ENCODE results near the gene ELP6. TPM values are rescaled to one million over a fixed set of nuclear protein-coding genes. Genes with fewer than 3 reads are reported as not detected.

Gene ELP6
- total RNA-seq, 1 experiment from 2014 or later = 26.9 TPM

DNA sequence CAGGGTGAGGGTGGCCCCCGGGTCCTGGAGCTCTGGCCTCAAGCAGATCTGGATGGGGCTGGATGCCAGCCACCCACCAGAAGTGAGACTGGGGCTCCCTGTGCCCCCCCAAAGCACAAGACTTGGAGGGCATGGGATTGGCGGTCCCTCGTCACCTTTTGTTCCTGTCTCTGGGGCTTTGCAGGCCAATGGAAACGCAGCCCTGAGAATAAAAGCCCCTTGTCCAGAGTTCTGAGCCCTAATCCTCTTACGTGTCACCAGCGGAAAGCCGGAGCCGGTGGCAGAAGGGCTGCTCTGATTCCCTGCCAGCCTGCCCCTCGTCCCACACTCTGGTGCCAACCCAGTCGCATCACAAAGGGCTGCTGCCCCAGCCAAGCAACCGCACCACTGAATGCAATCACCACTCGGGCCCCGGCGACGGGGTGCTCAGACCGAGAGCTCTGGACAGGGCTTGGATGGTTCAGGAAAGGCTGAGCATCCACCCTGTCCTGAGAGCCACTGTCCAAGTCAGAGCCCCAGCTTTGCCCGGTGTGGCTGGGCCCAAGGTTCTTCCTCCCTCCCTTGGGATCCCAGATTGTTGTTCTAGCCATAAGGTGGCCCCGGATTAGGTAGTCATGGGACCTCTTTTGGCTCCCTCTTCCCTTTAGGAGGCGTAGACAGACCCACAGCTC is 22.8 kb upstream of the ELP6 start:
- H3K4me1 ChIP-seq (ENCODE audit: control insufficient read depth, insufficient read depth, low read length) = no peaks in the 10 kb centered on the region
- ChIA-PET CTCF (no interaction called here), POLR2A (no interaction called here)
- no TSS peak for BruUV-seq (replicated peaks)
- intact Hi-C loops (cut with micrococcal nuclease; ENCODE audit: unreplicated experiment) = no loop called here
- ATAC-seq (no peak), DNase-seq (ENCODE audit: low read depth, low spot score) (no peak)
- no peaks in the 10 kb centered on the region for H3K9me3 ChIP-seq (ENCODE audit: control insufficient read depth, insufficient read depth, low read depth, low read length)
- no peaks in the 10 kb centered on the region for H3K36me3 ChIP-seq (ENCODE audit: control insufficient read depth, insufficient read depth, low read length)
- H3K4me3 ChIP-seq (ENCODE audit: low read depth in 2 of 2, low read length in 2 of 2) = no peak overlapping the region
- H3K27me3 ChIP-seq (ENCODE audit: control insufficient read depth, insufficient read depth, low read length) = no peaks in the 10 kb centered on the region
- TF ChIP-seq, protein P1, sequence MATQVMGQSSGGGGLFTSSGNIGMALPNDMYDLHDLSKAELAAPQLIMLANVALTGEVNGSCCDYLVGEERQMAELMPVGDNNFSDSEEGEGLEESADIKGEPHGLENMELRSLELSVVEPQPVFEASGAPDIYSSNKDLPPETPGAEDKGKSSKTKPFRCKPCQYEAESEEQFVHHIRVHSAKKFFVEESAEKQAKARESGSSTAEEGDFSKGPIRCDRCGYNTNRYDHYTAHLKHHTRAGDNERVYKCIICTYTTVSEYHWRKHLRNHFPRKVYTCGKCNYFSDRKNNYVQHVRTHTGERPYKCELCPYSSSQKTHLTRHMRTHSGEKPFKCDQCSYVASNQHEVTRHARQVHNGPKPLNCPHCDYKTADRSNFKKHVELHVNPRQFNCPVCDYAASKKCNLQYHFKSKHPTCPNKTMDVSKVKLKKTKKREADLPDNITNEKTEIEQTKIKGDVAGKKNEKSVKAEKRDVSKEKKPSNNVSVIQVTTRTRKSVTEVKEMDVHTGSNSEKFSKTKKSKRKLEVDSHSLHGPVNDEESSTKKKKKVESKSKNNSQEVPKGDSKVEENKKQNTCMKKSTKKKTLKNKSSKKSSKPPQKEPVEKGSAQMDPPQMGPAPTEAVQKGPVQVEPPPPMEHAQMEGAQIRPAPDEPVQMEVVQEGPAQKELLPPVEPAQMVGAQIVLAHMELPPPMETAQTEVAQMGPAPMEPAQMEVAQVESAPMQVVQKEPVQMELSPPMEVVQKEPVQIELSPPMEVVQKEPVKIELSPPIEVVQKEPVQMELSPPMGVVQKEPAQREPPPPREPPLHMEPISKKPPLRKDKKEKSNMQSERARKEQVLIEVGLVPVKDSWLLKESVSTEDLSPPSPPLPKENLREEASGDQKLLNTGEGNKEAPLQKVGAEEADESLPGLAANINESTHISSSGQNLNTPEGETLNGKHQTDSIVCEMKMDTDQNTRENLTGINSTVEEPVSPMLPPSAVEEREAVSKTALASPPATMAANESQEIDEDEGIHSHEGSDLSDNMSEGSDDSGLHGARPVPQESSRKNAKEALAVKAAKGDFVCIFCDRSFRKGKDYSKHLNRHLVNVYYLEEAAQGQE (IDR thresholded peaks at IDR 0.05; ENCODE audit: insufficient read depth in 1 of 2, low read depth in 2 of 2, low read length in 1 of 2) = no peak
- TF ChIP-seq, protein P2, sequence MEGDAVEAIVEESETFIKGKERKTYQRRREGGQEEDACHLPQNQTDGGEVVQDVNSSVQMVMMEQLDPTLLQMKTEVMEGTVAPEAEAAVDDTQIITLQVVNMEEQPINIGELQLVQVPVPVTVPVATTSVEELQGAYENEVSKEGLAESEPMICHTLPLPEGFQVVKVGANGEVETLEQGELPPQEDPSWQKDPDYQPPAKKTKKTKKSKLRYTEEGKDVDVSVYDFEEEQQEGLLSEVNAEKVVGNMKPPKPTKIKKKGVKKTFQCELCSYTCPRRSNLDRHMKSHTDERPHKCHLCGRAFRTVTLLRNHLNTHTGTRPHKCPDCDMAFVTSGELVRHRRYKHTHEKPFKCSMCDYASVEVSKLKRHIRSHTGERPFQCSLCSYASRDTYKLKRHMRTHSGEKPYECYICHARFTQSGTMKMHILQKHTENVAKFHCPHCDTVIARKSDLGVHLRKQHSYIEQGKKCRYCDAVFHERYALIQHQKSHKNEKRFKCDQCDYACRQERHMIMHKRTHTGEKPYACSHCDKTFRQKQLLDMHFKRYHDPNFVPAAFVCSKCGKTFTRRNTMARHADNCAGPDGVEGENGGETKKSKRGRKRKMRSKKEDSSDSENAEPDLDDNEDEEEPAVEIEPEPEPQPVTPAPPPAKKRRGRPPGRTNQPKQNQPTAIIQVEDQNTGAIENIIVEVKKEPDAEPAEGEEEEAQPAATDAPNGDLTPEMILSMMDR (IDR thresholded peaks at IDR 0.05) = no peak
- TF ChIP-seq TCF7L2 (IDR thresholded peaks at IDR 0.05; ENCODE audit: low read depth, low read length) (no peak), POLR2AphosphoS5 (IDR thresholded peaks at IDR 0.05; ENCODE audit: low read depth, low read length) (no peak), SIN3A (IDR thresholded peaks at IDR 0.05; ENCODE audit: borderline replicate concordance, insufficient read depth, low read depth, low read length) (no peak)
- H3K27ac ChIP-seq (ENCODE audit: low read length) = no peak overlapping the region
- in situ Hi-C loops (cut with HindIII; ENCODE audit: low pct_unique_long_range_greater_than_20kb, low sequenced_read_pairs) = no loop called here

DNA sequence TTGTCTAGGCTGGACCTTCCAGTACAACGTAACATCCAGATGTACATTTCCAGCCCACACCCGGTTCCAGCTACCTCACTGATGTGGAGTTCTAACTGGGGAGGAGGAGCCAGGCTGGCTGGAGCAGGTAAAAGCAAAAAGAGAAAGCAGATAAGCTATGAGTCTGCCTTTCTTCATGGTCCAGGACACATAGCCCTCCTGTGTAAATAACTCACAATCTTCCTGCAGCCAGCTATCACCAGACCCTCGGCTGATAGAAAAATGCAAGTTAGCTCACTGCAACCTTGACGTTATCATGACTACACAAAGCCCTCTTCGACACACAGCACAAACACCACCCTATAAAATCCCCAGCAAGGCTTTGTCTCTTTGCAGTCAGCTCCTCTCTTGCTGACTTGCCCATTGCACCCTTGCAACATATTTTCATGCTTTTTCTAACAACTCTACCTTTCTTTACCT is 20.5 kb upstream of the ELP6 start:
- ChIA-PET CTCF (interaction anchor here (1.0 kb wide), 1 partner anchor 128 kb away, joined by 3 read pairs; no protein-coding TSS in a partner anchor), POLR2A (interaction anchor here (0.7 kb wide), 1 partner anchor 63 kb away, joined by 5 read pairs; no protein-coding TSS in a partner anchor)
- no peak overlapping the region for H3K4me3 ChIP-seq (ENCODE audit: low read depth in 2 of 2, low read length in 2 of 2)

More for the DNA sequence above, 20.5 kb upstream of the ELP6 start:
- in situ Hi-C loops (cut with HindIII; ENCODE audit: low pct_unique_long_range_greater_than_20kb, low sequenced_read_pairs) = no loop called here
- no peaks in the 10 kb centered on the region for H3K9me3 ChIP-seq (ENCODE audit: control insufficient read depth, insufficient read depth, low read depth, low read length)
- H3K4me1 ChIP-seq (ENCODE audit: control insufficient read depth, insufficient read depth, low read length) = no peaks in the 10 kb centered on the region
- no peak for DNase-seq (ENCODE audit: low read depth, low spot score)
- BruUV-seq (replicated peaks) = no TSS peak
- H3K27me3 ChIP-seq (ENCODE audit: control insufficient read depth, insufficient read depth, low read length) = no peaks in the 10 kb centered on the region
- H3K36me3 ChIP-seq (ENCODE audit: control insufficient read depth, insufficient read depth, low read length) = no peaks in the 10 kb centered on the region
- ATAC-seq = no peak
- TF ChIP-seq POLR2AphosphoS5 (IDR thresholded peaks at IDR 0.05; ENCODE audit: low read depth, low read length) = no peak
- TF ChIP-seq, protein P2 (IDR thresholded peaks at IDR 0.05) = no peak
- no peak for TF ChIP-seq TCF7L2 (IDR thresholded peaks at IDR 0.05; ENCODE audit: low read depth, low read length)
- TF ChIP-seq SIN3A (IDR thresholded peaks at IDR 0.05; ENCODE audit: borderline replicate concordance, insufficient read depth, low read depth, low read length) = no peak
- TF ChIP-seq, protein P1 (IDR thresholded peaks at IDR 0.05; ENCODE audit: insufficient read depth in 1 of 2, low read depth in 2 of 2, low read length in 1 of 2) = no peak
- no peak overlapping the region for H3K27ac ChIP-seq (ENCODE audit: low read length)
- intact Hi-C loops (cut with micrococcal nuclease; ENCODE audit: unreplicated experiment) = no loop called here
